Measurements from ENCODE around the gene BBIP1.

Gene BBIP1

GRCh38 chr10:110967645-110968044 is 48.7 kb upstream of the BBIP1 start (continued):
- TF ChIP-seq TSHZ2 (CRISPR knock-in tag; IDR thresholded peaks at IDR 0.05) (no peak), ZC3H10 (CRISPR knock-in tag; IDR thresholded peaks at IDR 0.05) (no peak)

GRCh38 chr10:110967009-110967630 is 48.1 kb upstream of the BBIP1 start:
- TF ChIP-seq RARB (CRISPR knock-in tag; IDR thresholded peaks at IDR 0.05) = no peak
- TF ChIP-seq ZNF565 (CRISPR knock-in tag; conservative IDR thresholded peaks at IDR 0.05; ENCODE audit: low read depth) = no peak
- no peak for ATAC-seq

- no peak for ATAC-seq
- no peak for TF ChIP-seq ZNF565 (CRISPR knock-in tag; conservative IDR thresholded peaks at IDR 0.05; ENCODE audit: low read depth)
- TF ChIP-seq ZFP30 (CRISPR knock-in tag; IDR thresholded peaks at IDR 0.05) = no peak
Observed at GRCh38 chr10:110966146-110966545, 47.2 kb upstream of the BBIP1 start.

GRCh38 chr10:110965216-110965615 is 46.2 kb upstream of the BBIP1 start:
- TF ChIP-seq OSR1 (CRISPR knock-in tag; IDR thresholded peaks at IDR 0.05) (no peak), POU6F1 (CRISPR knock-in tag; IDR thresholded peaks at IDR 0.05; ENCODE audit: borderline replicate concordance, low read depth) (no peak), CSRNP3 (CRISPR knock-in tag; IDR thresholded peaks at IDR 0.05) (no peak), ZNF565 (CRISPR knock-in tag; conservative IDR thresholded peaks at IDR 0.05; ENCODE audit: low read depth) (no peak), TOX (CRISPR knock-in tag; IDR thresholded peaks at IDR 0.05; ENCODE audit: borderline replicate concordance) (no peak), PATZ1 (CRISPR knock-in tag; IDR thresholded peaks at IDR 0.05; ENCODE audit: borderline replicate concordance) (no peak), ZFP30 (CRISPR knock-in tag; IDR thresholded peaks at IDR 0.05) (no peak), TSHZ2 (CRISPR knock-in tag; IDR thresholded peaks at IDR 0.05) (no peak), SNAI2 (CRISPR knock-in tag; IDR thresholded peaks at IDR 0.05) (no peak)
- no peak for ATAC-seq

GRCh38 chr10:110964681-110965080 is 45.7 kb upstream of the BBIP1 start:
- ATAC-seq = no peak
- TF ChIP-seq SNAI2 (CRISPR knock-in tag; IDR thresholded peaks at IDR 0.05) (no peak), BACH2 (CRISPR knock-in tag; IDR thresholded peaks at IDR 0.05; ENCODE audit: borderline replicate concordance) (no peak), POU6F1 (CRISPR knock-in tag; IDR thresholded peaks at IDR 0.05; ENCODE audit: borderline replicate concordance, low read depth) (no peak), ZNF70 (CRISPR knock-in tag; IDR thresholded peaks at IDR 0.05) (no peak), ZC3H10 (CRISPR knock-in tag; IDR thresholded peaks at IDR 0.05) (no peak), TSHZ2 (CRISPR knock-in tag; IDR thresholded peaks at IDR 0.05) (no peak), GLIS3 (CRISPR knock-in tag; IDR thresholded peaks at IDR 0.05) (no peak), CREB5 (CRISPR knock-in tag; IDR thresholded peaks at IDR 0.05; ENCODE audit: low read depth) (no peak)

All from SK-N-SH treated with all-trans-retinoic acid at 6 μM for 48 hours (cell line).